22Rv1 (cell line): ENCODE data around the gene ZNF425.

Experiments
- ZFX ChIP-seq: fragments of 450-650 bp; IDR thresholded peaks from 2 replicates; pipeline ENCODE4 v1.6.1; 2017; ENCODE audit warnings: antibody characterized with exemption, borderline replicate concordance
- TF ChIP-seq, protein P1 (sequence below): fragments of 450-650 bp; IDR thresholded peaks from 2 replicates; pipeline ENCODE4 v1.5.1; 2017; ENCODE audit warnings: mild to moderate bottlenecking

DNA sequence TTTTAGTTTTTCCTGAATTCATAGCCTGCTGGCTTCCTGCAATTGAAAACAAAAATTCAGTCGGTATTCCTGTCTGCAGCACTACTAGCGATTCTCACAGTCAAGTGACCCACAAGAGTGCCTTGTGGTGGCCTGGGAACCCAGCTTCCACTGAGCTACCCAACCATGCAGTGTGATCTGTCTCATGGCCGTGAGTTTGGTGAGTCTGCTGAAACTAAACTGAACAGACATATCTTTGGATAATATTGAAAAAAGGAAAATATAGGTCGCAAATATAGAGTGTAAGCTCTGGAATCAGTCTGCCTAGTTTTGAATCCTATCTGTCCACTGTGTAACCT, 53.7 kb downstream of the ZNF425 start:
- no peak for TF ChIP-seq ZFX
- TF ChIP-seq, protein P1, sequence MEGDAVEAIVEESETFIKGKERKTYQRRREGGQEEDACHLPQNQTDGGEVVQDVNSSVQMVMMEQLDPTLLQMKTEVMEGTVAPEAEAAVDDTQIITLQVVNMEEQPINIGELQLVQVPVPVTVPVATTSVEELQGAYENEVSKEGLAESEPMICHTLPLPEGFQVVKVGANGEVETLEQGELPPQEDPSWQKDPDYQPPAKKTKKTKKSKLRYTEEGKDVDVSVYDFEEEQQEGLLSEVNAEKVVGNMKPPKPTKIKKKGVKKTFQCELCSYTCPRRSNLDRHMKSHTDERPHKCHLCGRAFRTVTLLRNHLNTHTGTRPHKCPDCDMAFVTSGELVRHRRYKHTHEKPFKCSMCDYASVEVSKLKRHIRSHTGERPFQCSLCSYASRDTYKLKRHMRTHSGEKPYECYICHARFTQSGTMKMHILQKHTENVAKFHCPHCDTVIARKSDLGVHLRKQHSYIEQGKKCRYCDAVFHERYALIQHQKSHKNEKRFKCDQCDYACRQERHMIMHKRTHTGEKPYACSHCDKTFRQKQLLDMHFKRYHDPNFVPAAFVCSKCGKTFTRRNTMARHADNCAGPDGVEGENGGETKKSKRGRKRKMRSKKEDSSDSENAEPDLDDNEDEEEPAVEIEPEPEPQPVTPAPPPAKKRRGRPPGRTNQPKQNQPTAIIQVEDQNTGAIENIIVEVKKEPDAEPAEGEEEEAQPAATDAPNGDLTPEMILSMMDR: no peak
